ENCODE data around the gene PNPLA8. TPM values are rescaled to one million over a fixed set of nuclear protein-coding genes. Genes with fewer than 3 reads are reported as not detected.

The PNPLA8 gene
- total RNA-seq, 3 donors from 2014 or later: 20.8 to 32.3 (median 23.4) TPM

GRCh38 chr7:108453320-108453719 lies 72.6 kb downstream of the PNPLA8 start:
- intact Hi-C loops (cut with DNase I, micrococcal nuclease): no loop called here
- DNase-seq (no peak), ATAC-seq (no peak)
- H3K9me3 ChIP-seq: no peaks in the 10 kb centered on the region
- H3K4me3 ChIP-seq: no peak overlapping the region
- H3K4me1 ChIP-seq (ENCODE audit: low read depth): peaks cover 13% of the 10 kb centered on the region
- H3K36me3 ChIP-seq (ENCODE audit: low read depth): no peaks in the 10 kb centered on the region
- no peak for TF ChIP-seq CTCF (IDR thresholded peaks at IDR 0.05)

- ATAC-seq (no peak), DNase-seq (no peak)
- no peak for TF ChIP-seq CTCF (IDR thresholded peaks at IDR 0.05)
- intact Hi-C loops (cut with DNase I, micrococcal nuclease): no loop called here
- Histone ChIP-seq H3K36me3 (ENCODE audit: low read depth) (no peaks in the 10 kb centered on the region), H3K9me3 (no peaks in the 10 kb centered on the region), H3K4me3 (no peak overlapping the region), H3K4me1 (ENCODE audit: low read depth) (peaks cover 13% of the 10 kb centered on the region)
These were observed 73.2 kb downstream of the PNPLA8 start for GRCh38 chr7:108452707-108453106.

GRCh38 chr7:108451296-108451848 lies 74.6 kb downstream of the PNPLA8 start:
- no peak for TF ChIP-seq CTCF (IDR thresholded peaks at IDR 0.05)
- no peak for ATAC-seq
- Histone ChIP-seq H3K9me3 (no peaks in the 10 kb centered on the region), H3K4me1 (ENCODE audit: low read depth) (peaks cover 13% of the 10 kb centered on the region), H3K4me3 (no peak overlapping the region), H3K36me3 (ENCODE audit: low read depth) (no peaks in the 10 kb centered on the region)
- intact Hi-C loops (cut with DNase I, micrococcal nuclease): no loop called here
- no peak for DNase-seq

- intact Hi-C loops (cut with DNase I, micrococcal nuclease): no loop called here
- no peaks in the 10 kb centered on the region for H3K36me3 ChIP-seq (ENCODE audit: low read depth)
- DNase-seq: no peak
- no peaks in the 10 kb centered on the region for H3K9me3 ChIP-seq
- no peak for ATAC-seq
- TF ChIP-seq CTCF (IDR thresholded peaks at IDR 0.05): no peak
- no peak overlapping the region for H3K4me3 ChIP-seq
- H3K4me1 ChIP-seq (ENCODE audit: low read depth): peaks cover 5% of the 10 kb centered on the region
These were observed 75.8 kb downstream of the PNPLA8 start for GRCh38 chr7:108450160-108450559.

- no peak for TF ChIP-seq CTCF (IDR thresholded peaks at IDR 0.05)
- ATAC-seq (no peak), DNase-seq (no peak)
- Histone ChIP-seq H3K4me3 (no peak overlapping the region), H3K4me1 (ENCODE audit: low read depth) (no peaks in the 10 kb centered on the region), H3K9me3 (no peaks in the 10 kb centered on the region), H3K36me3 (ENCODE audit: low read depth) (no peaks in the 10 kb centered on the region)
- intact Hi-C loops (cut with DNase I, micrococcal nuclease): no loop called here
These were observed 76.4 kb downstream of the PNPLA8 start for GRCh38 chr7:108449521-108449920.

All from mucosa of descending colon (tissue), 3 donors.